T-helper 2 cell treated with Interferon-gamma antibody and Interleukin-4, amounts not matched to agents 100 ng/mL and 5 ng/mL, for 36 hours (primary cell): ENCODE results near the gene CLN6. TPM values are rescaled to one million over a fixed set of nuclear protein-coding genes. Genes with fewer than 3 reads are reported as not detected.
"Not testable (repeated sequence)": the region's sequence is repeated elsewhere in the genome, so short reads cannot be mapped to it uniquely, and the experiment has no call there.

Experiments used
- intact Hi-C: fragments of 100-400 bp; cut with micrococcal nuclease; formaldehyde crosslinking; loops from one replicate; pipeline ENCODE4 v1.15.1; 2023
- total RNA-seq: library from RNA; stranded (reverse); gene quantifications from 2 replicates; pipeline ENCODE4 v1.2.3, GENCODE V29; 2022

Gene CLN6
- total RNA-seq, 1 donor from 2014 or later = 80.1 TPM

DNA sequence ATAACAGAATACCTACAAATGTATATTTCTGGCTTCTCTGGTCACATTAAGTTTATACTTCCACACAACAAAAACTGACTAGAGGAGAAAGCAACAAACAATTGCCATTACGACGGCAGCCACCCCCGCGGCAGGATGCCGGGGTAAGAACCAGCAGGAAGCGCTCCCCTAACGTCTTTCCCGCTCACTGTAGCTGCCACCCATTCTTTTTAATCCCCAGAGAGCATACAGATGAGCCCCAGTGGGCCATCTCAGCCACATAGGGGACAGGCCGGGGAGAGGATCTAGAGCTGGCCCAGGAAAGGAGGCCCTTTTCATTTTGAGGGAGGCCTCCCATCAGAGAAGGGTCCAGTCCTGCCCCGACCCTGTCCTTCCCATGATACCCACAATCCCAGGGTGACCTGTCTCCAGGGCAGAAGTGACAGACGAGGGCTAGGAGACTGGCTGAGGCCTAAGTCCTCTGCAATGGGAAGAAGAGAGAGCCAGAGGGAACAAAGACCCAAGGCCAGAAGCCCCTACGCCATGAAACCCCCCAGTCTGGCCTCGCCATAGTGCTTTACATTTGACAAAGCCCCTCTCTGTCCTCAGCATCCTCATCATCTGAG, 20.8 kb downstream of the CLN6 start:
- intact Hi-C loops = no loop called here

DNA sequence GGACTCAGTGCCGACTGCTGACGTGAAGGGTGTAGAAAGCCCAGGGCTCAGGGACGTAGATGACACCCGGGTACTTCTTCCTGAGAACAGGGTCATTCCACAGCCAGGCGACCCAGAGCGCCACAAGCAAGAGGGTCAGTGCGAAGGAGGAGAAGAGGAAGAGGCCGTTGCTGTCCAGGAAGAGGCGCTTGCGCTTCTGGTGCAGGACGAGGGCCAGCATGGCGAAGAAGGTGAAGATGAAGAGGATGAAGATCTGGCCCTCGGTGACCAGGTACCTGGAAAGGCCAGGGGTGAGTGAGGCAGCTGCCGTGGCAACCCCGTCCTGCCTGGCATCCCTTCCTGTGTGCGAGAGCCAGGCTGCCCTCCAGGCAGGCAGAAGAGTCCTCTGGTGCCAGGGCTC, 21.4 kb downstream of the CLN6 start:
- intact Hi-C loops = no loop called here

GRCh38 chr15:68207176-68207935, 22.2 kb downstream of the CLN6 start:
- intact Hi-C loops = no loop called here

GRCh38 chr15:68206711-68207151, 22.8 kb downstream of the CLN6 start:
- intact Hi-C loops = no loop called here

DNA sequence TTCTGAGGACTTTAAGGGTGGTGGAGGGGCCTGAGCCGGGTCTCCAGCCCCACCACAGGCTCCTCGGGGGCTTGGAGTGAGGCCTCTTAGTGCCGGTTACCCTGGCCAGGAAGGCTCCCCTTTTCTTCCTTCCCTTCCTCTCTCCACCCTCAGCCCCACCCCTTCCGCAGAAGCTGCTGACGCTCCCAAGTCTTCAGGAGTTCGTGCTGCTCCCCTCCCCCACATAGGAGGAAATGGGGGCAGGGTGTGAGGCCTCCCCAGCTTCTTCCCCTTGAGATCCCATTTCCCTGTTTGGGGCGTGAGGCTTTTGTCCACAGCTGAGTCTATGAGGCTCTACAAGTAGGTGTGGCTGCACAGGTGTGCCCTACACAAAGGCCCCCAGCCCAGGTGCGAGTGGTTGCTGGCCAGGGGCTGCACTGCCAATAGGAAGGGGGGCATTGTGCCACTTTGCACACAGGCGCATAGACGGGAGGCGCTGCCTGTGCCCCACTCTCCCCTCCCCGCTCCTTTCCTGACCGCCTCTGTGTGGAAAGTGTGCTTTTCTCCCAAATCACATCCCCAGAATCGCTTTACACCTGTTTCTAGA, 23.5 kb downstream of the CLN6 start:
- intact Hi-C loops = no loop called here

DNA sequence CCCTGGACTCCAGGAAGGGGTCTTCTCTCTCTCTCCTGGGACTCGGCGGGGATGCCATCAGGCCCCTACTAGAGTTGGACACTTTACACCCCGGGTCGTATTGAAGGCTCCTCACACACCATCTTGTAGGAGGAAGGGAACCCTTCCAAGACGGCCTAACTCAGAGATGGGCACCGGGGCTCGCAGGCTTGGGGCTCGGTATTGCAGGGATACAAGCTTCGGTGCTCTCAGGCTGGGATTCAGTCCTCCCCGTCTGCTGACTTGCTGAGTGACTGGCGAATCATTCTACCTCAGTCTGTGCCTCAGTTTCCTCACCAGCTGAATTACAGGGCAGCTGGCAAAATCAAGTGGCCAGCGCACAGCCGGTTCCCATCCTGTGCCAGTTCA, 24.0 kb downstream of the CLN6 start:
- intact Hi-C loops = no loop called here

GRCh38 chr15:68204776-68205557, 24.6 kb downstream of the CLN6 start, which contains the start of gene CALML4:
TSS of gene CALML4 (minus strand) at chr15:68205332. CDS start at chr15:68205247, 85 bp downstream.
- intact Hi-C loops = no loop called here

GRCh38 chr15:68204361-68204760, 25.2 kb downstream of the CLN6 start:
- intact Hi-C loops = no loop called here

- intact Hi-C loops = no loop called here
Measured at GRCh38 chr15:68203956-68204355, 25.6 kb downstream of the CLN6 start.

- intact Hi-C loops = no loop called here
Measured at GRCh38 chr15:68203486-68203885, 26.0 kb downstream of the CLN6 start.

- intact Hi-C loops = not testable (repeated sequence)
Measured at GRCh38 chr15:68202994-68203393, 26.5 kb downstream of the CLN6 start.

DNA sequence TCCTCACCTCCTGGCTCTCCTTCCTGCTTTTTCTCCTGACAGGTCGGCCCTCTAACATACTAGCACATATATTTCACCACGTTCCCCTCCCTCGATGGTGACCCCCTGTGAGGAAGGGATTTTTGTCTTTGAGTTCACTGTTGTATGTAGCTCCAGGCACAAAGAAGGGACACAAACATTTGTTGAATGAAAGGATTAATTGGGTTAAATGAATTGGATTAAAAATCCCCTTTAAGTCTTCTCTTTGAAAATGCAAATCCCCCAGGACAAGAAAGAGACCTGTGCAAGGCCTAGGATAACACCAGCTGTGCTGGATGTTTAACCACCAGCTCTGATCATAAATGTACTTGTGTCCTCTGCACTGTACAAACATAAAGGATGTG, 27.7 kb downstream of the CLN6 start:
- intact Hi-C loops = no loop called here

DNA sequence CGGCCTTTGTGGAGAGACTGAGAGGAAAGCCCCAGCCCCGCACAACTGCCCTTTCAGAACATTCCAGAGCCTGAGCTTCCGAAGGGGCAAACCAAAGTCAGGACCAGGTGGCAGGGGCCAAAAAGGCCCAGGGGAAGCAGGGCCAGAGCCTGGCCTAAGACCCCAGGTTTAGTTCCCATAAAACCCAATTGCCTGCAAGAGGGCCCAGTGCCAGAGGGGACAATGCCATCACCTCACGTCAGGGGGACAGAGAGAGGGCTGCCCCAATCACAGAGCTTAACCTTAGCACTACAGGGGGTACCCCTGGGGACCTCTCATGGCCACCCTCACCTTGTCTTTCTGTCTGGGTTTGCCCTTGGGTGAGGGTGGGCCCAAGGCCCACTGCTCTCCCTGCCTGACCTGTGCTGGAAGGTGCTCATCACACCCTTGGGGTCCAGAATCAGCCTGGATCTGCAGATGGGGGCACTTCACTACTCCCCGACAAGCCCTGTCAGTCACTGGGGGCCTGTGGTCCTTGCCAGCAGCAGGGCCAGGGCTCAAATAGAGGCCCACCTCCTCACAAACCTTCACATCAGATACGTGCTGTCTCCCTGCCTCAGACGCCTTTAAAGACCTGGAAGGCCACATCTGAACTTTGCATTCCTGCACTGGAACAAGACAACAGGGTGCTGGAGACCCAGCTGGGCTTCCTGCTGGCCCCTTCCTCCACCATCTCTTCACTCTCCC, 28.2 kb downstream of the CLN6 start:
- intact Hi-C loops = no loop called here

GRCh38 chr15:68200016-68200861, 29.3 kb downstream of the CLN6 start:
- intact Hi-C loops = no loop called here

- intact Hi-C loops = no loop called here
Measured at GRCh38 chr15:68199340-68199739, 30.2 kb downstream of the CLN6 start.

DNA sequence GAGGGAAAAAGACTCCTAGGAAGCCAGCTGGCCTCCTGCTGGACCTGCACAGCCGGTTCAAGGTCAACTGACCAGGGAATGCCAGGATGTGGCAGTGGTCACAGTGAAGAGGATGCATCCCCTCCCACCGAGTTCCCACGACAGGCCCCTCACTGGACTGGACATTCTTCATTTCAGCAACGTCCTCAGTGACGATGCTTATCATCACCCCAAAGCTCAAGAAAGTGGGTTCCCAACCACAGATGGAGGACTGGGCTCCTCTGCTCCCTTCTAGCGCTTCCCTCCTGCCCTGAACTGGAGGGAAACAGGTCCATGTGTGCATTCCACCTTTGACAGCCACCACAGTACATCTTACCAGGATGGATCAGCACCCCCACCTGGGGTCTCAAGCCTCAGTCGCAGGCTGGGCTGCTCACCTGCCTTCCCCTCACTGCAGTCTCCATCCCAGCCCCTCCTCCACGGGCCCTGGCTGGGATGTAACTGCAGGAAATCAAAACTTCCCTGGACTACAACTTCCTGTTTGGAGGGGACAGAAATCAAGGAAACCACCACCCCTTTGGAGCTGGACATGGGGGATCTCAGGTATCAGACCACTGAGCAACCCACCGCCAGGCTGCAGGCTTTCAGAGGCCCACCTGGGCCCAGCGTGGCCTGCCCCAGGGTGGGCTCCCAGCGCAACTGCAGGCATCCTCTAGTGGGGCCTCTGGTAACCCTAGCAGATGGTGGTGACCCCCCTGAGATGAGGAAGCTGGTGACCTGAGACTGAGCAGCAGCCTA, 31.7 kb downstream of the CLN6 start:
- intact Hi-C loops = no loop called here

DNA sequence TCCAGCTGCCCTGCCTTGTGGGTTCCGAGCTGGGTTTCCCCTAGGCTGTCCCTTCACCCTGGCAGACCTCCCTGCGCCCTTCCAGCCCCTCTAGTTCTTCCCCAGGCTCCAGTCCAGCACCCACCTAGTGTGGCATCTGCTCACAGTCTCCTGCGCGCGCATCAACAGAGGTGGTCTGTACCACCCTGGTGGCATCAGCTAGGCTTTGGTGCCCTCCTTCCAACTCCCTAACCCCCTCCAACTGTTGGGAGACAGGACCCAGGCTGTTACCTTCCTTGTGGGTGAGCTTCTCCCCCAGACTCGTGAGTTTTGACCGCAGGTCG, 32.4 kb downstream of the CLN6 start:
- intact Hi-C loops = no loop called here

DNA sequence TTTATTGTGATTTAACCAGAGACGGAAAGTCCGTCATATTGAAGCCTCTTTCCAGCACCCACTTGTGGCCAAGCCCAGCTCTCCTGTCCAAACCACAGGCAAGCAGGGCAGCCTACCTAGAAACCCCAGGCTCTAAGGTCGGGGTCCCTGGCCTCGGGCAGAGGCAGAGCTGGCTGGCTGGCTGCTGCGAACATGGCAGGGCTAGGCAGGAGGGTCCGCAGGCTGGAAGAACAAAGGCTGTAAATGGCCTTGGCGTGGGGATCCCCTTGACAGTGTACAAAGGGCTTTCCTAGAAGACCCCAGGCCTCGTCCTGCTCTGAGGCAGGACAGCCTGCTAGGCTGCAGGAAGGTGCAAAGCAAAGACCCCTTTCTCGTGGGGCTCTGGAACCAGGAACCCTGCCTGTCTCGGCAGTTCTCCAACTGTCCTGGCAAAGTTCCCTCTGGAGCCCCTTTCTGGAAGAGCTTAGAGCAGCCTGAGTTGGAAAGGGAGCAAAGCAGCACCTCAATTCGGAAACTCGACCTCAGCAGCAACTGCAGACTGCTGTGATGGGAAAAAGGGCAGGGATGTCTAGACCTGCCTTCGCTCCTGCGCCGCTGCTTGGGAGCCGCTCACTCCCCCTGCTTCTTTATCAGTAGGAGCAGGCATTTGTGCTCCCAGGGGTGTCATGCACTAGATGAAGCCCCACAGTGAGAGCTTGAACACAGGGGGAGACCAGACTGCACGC, 32.9 kb downstream of the CLN6 start:
- intact Hi-C loops = no loop called here
